ENCODE results near the gene OTUD6A.

DNA sequence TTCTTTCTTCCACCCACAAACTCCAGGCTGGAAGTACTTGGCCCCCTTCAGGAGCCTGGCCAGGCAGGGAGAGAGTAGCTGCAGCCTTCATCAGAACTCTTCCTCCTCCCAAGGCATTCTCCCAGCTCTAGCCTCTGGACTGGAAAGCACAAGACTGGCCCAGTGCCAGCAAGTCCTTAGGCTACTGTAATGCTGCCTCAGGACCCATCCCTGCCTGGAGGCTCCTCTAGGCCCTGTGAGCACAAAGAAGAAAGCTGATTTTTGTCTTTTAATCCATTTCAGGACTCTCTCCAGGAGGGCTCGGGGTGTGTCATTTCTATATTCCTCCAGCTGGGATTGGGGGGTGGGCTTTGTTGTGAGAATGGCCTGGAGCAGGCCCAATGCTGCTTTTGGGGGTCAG, 23.3 kb upstream of the OTUD6A start:
- TF ChIP-seq POLR2AphosphoS5 (IDR thresholded peaks at IDR 0.05) (no peak), EP300 (IDR thresholded peaks at IDR 0.05; ENCODE audit: low read depth) (no peak), POLR2A (IDR thresholded peaks at IDR 0.05) (no peak)
- TF ChIP-seq, protein P1, sequence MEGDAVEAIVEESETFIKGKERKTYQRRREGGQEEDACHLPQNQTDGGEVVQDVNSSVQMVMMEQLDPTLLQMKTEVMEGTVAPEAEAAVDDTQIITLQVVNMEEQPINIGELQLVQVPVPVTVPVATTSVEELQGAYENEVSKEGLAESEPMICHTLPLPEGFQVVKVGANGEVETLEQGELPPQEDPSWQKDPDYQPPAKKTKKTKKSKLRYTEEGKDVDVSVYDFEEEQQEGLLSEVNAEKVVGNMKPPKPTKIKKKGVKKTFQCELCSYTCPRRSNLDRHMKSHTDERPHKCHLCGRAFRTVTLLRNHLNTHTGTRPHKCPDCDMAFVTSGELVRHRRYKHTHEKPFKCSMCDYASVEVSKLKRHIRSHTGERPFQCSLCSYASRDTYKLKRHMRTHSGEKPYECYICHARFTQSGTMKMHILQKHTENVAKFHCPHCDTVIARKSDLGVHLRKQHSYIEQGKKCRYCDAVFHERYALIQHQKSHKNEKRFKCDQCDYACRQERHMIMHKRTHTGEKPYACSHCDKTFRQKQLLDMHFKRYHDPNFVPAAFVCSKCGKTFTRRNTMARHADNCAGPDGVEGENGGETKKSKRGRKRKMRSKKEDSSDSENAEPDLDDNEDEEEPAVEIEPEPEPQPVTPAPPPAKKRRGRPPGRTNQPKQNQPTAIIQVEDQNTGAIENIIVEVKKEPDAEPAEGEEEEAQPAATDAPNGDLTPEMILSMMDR (IDR thresholded peaks at IDR 0.05), result no peak

All from transverse colon (tissue), 4 donors.